Measurements from ENCODE around the gene TNRC18.

The TNRC18 gene

DNA sequence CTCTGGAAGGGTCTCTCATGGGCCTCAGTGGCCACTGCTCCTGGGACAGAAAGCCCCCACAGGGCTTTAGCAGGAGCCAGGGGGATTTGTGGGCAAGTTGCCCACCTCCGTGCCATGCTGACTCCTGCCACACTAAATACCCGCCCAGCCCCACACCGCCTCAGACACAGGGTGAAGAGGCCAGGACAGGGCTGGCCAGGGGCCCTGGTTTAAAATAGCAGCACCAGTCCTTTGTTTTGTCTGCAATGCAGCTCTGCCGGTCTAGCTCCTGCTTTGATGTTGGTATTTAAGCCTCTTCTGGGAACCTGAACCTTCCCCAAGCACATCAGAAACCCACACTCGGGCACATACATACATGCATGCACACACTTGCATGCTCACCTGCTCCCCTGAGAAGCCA, 14.4 kb upstream of the TNRC18 start:
- Histone ChIP-seq H3K27ac (ENCODE audit: low read depth, low read length) (no peak overlapping the region), H3K9ac (ENCODE audit: low read length in 5 of 5) (no peak overlapping the region)

DNA sequence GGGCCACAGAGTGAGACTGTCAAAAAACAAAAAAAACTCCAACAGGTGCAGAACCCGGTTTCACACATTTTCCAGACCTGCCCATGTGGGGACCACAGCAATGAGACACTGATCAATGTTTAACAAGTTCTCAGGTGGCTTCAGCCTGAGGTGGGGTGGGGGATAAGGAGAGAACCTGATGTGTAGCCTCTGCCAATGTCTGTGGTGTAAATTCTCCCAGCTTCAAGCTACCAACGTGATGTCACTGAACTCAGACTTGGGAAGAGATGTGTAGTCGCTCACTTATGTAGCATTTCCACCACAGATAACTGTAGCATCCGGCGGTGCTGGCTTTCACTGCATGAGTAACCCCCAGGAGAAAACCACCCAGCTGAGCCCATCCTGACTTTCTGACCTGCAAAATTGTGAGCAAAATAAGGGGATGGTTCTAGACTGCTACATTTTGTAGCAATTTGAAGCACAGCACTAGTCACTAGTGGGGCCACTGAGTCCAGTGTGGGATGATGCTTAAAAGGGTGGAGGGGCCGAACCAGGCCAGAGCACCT, 13.8 kb upstream of the TNRC18 start:
- Histone ChIP-seq H3K4me3 (ENCODE audit: low read depth in 1 of 5, low read length in 5 of 5) (no peak overlapping the region), H3K27ac (ENCODE audit: low read depth, low read length) (no peak overlapping the region), H3K9me3 (ENCODE audit: control insufficient read depth in 5 of 5, low read length in 5 of 5) (peaks cover 0 to 12% (median 10%) of the 10 kb centered on the region in 5 donors), H3K36me3 (ENCODE audit: control insufficient read depth in 5 of 5, insufficient read depth in 5 of 5, low read length in 5 of 5) (peaks cover 0 to 3% (median 0%) of the 10 kb centered on the region in 5 donors), H3K4me1 (ENCODE audit: control insufficient read depth in 5 of 5, insufficient read depth in 5 of 5, low read length in 5 of 5) (peaks cover 0 to 12% (median 6%) of the 10 kb centered on the region in 5 donors), H3K9ac (ENCODE audit: low read length in 5 of 5) (no peak overlapping the region), H3K27me3 (ENCODE audit: control insufficient read depth in 5 of 5, insufficient read depth in 4 of 5, low read length in 5 of 5) (no peaks in the 10 kb centered on the region)

More for the DNA sequence above, 14.4 kb upstream of the TNRC18 start:
- Histone ChIP-seq H3K9me3 (ENCODE audit: control insufficient read depth in 5 of 5, low read length in 5 of 5) (peaks cover 0 to 11% (median 10%) of the 10 kb centered on the region in 5 donors), H3K4me3 (ENCODE audit: low read depth in 1 of 5, low read length in 5 of 5) (no peak overlapping the region), H3K27me3 (ENCODE audit: control insufficient read depth in 5 of 5, insufficient read depth in 4 of 5, low read length in 5 of 5) (no peaks in the 10 kb centered on the region), H3K4me1 (ENCODE audit: control insufficient read depth in 5 of 5, insufficient read depth in 5 of 5, low read length in 5 of 5) (peaks cover 0 to 12% (median 6%) of the 10 kb centered on the region in 5 donors), H3K36me3 (ENCODE audit: control insufficient read depth in 5 of 5, insufficient read depth in 5 of 5, low read length in 5 of 5) (peaks cover 0 to 3% (median 0%) of the 10 kb centered on the region in 5 donors)

DNA sequence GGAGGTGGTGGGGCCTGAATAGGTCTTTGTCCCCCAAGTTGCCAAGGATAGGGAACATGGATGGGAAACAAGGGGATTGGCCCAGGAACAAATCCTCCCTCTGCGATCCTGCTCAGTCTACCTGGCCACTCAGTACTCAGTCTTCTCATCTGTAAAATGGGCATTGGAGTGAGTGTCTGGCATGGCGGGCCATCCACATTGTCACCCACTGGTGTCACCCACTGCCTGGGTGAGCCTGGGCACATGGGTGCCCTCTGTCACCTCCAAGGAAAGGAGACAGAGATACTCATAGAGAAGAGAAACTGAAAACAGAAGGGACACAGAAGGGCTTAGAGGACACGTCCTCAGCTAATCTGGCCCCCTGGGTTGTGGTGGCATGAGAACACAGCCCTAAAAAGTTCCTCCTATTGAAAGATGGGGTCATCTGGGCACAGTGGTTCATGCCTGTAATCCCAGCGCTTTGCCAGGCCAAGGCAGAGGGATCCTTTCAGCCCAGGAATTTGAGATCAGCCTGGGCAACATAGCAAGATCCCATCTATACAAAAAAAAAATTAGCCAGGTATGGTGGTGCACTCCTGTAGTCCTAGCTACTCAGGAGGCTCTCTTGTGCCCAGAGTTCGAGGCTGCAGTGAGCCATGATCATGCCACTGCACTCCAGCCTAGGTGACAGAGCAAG, 12.5 kb upstream of the TNRC18 start:
- peaks cover 0 to 12% (median 10%) of the 10 kb centered on the region in 5 donors for H3K9me3 ChIP-seq (ENCODE audit: control insufficient read depth in 5 of 5, low read length in 5 of 5)
- H3K9ac ChIP-seq (ENCODE audit: low read length in 5 of 5), result no peak overlapping the region
- H3K36me3 ChIP-seq (ENCODE audit: control insufficient read depth in 5 of 5, insufficient read depth in 5 of 5, low read length in 5 of 5), result peaks cover 0 to 3% (median 0%) of the 10 kb centered on the region in 5 donors
- no peak overlapping the region for H3K27ac ChIP-seq (ENCODE audit: low read depth, low read length)
- H3K4me3 ChIP-seq (ENCODE audit: low read depth in 1 of 5, low read length in 5 of 5), result no peak overlapping the region
- peaks cover 0 to 6% (median 5%) of the 10 kb centered on the region in 5 donors for H3K4me1 ChIP-seq (ENCODE audit: control insufficient read depth in 5 of 5, insufficient read depth in 5 of 5, low read length in 5 of 5)
- H3K27me3 ChIP-seq (ENCODE audit: control insufficient read depth in 5 of 5, insufficient read depth in 4 of 5, low read length in 5 of 5), result no peaks in the 10 kb centered on the region

- H3K36me3 ChIP-seq (ENCODE audit: control insufficient read depth in 5 of 5, insufficient read depth in 5 of 5, low read length in 5 of 5), result peaks cover 0 to 3% (median 0%) of the 10 kb centered on the region in 5 donors
- H3K4me3 ChIP-seq (ENCODE audit: low read depth in 1 of 5, low read length in 5 of 5), result no peak overlapping the region
- no peak overlapping the region for H3K9ac ChIP-seq (ENCODE audit: low read length in 5 of 5)
- H3K9me3 ChIP-seq (ENCODE audit: control insufficient read depth in 5 of 5, low read length in 5 of 5), result peaks cover 0 to 12% (median 10%) of the 10 kb centered on the region in 5 donors
- H3K27ac ChIP-seq (ENCODE audit: low read depth, low read length), result no peak overlapping the region
- H3K27me3 ChIP-seq (ENCODE audit: control insufficient read depth in 5 of 5, insufficient read depth in 4 of 5, low read length in 5 of 5), result no peaks in the 10 kb centered on the region
- peaks cover 0 to 9% (median 7%) of the 10 kb centered on the region in 5 donors for H3K4me1 ChIP-seq (ENCODE audit: control insufficient read depth in 5 of 5, insufficient read depth in 5 of 5, low read length in 5 of 5)
These were observed 11.8 kb upstream of the TNRC18 start for GRCh38 chr7:5435291-5436002.

- peaks cover 0 to 12% (median 10%) of the 10 kb centered on the region in 5 donors for H3K9me3 ChIP-seq (ENCODE audit: control insufficient read depth in 5 of 5, low read length in 5 of 5)
- H3K4me1 ChIP-seq (ENCODE audit: control insufficient read depth in 5 of 5, insufficient read depth in 5 of 5, low read length in 5 of 5), result peaks cover 0 to 27% (median 24%) of the 10 kb centered on the region in 5 donors
- no peak overlapping the region for H3K4me3 ChIP-seq (ENCODE audit: low read depth in 1 of 5, low read length in 5 of 5)
- H3K36me3 ChIP-seq (ENCODE audit: control insufficient read depth in 5 of 5, insufficient read depth in 5 of 5, low read length in 5 of 5), result peaks cover 0 to 3% (median 0%) of the 10 kb centered on the region in 5 donors
- no peak overlapping the region for H3K27ac ChIP-seq (ENCODE audit: low read depth, low read length)
- no peaks in the 10 kb centered on the region for H3K27me3 ChIP-seq (ENCODE audit: control insufficient read depth in 5 of 5, insufficient read depth in 4 of 5, low read length in 5 of 5)
- H3K9ac ChIP-seq (ENCODE audit: low read length in 5 of 5), result no peak overlapping the region
These were observed 9.5 kb upstream of the TNRC18 start for GRCh38 chr7:5433181-5433580.

GRCh38 chr7:5432691-5433090, 9.1 kb upstream of the TNRC18 start:
- Histone ChIP-seq H3K36me3 (ENCODE audit: control insufficient read depth in 5 of 5, insufficient read depth in 5 of 5, low read length in 5 of 5) (peaks cover 0 to 3% (median 0%) of the 10 kb centered on the region in 5 donors), H3K9ac (ENCODE audit: low read length in 5 of 5) (no peak overlapping the region), H3K4me3 (ENCODE audit: low read depth in 1 of 5, low read length in 5 of 5) (no peak overlapping the region), H3K27me3 (ENCODE audit: control insufficient read depth in 5 of 5, insufficient read depth in 4 of 5, low read length in 5 of 5) (no peaks in the 10 kb centered on the region), H3K9me3 (ENCODE audit: control insufficient read depth in 5 of 5, low read length in 5 of 5) (peaks cover 0 to 11% (median 9%) of the 10 kb centered on the region in 5 donors), H3K27ac (ENCODE audit: low read depth, low read length) (no peak overlapping the region), H3K4me1 (ENCODE audit: control insufficient read depth in 5 of 5, insufficient read depth in 5 of 5, low read length in 5 of 5) (peaks cover 0 to 30% (median 29%) of the 10 kb centered on the region in 5 donors)

DNA sequence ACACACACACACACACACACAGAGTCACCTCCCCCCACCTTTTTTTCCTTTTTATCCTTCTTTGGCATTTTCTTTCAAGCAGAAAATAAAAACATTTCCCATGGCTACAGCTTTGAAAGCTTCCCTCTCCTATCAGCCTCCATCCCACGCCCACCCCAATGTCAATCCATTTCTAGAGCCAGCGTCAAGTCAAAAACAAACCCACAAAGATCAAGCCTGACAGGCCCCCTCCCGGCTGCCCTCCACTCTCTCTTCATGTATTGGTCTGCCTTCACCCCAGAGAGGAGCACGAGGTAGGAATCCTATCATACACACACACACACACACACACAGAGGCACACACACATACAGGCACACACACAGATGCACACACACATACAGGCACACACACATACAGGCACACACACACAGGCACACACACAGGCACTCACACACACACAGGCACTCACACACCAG, 8.0 kb upstream of the TNRC18 start:
- Histone ChIP-seq H3K4me1 (ENCODE audit: control insufficient read depth in 5 of 5, insufficient read depth in 5 of 5, low read length in 5 of 5) (peaks cover 0 to 39% (median 35%) of the 10 kb centered on the region in 5 donors), H3K9ac (ENCODE audit: low read length in 5 of 5) (no peak overlapping the region), H3K36me3 (ENCODE audit: control insufficient read depth in 5 of 5, insufficient read depth in 5 of 5, low read length in 5 of 5) (peaks cover 0 to 3% (median 0%) of the 10 kb centered on the region in 5 donors), H3K9me3 (ENCODE audit: control insufficient read depth in 5 of 5, low read length in 5 of 5) (peaks cover 0 to 5% (median 4%) of the 10 kb centered on the region in 5 donors), H3K27ac (ENCODE audit: low read depth, low read length) (no peak overlapping the region), H3K4me3 (ENCODE audit: low read depth in 1 of 5, low read length in 5 of 5) (no peak overlapping the region), H3K27me3 (ENCODE audit: control insufficient read depth in 5 of 5, insufficient read depth in 4 of 5, low read length in 5 of 5) (no peaks in the 10 kb centered on the region)

GRCh38 chr7:5430612-5430947, 6.9 kb upstream of the TNRC18 start:
- no peak overlapping the region for H3K9ac ChIP-seq (ENCODE audit: low read length in 5 of 5)
- no peaks in the 10 kb centered on the region for H3K27me3 ChIP-seq (ENCODE audit: control insufficient read depth in 5 of 5, insufficient read depth in 4 of 5, low read length in 5 of 5)
- peaks cover 0 to 3% (median 0%) of the 10 kb centered on the region in 5 donors for H3K36me3 ChIP-seq (ENCODE audit: control insufficient read depth in 5 of 5, insufficient read depth in 5 of 5, low read length in 5 of 5)
- H3K27ac ChIP-seq (ENCODE audit: low read depth, low read length), result no peak overlapping the region
- H3K4me3 ChIP-seq (ENCODE audit: low read depth in 1 of 5, low read length in 5 of 5), result peak overlapping the region in 1 of 5 donors; percentile 92
- peaks cover 0 to 44% (median 36%) of the 10 kb centered on the region in 5 donors for H3K4me1 ChIP-seq (ENCODE audit: control insufficient read depth in 5 of 5, insufficient read depth in 5 of 5, low read length in 5 of 5)
- peaks cover 0 to 5% (median 4%) of the 10 kb centered on the region in 5 donors for H3K9me3 ChIP-seq (ENCODE audit: control insufficient read depth in 5 of 5, low read length in 5 of 5)

DNA sequence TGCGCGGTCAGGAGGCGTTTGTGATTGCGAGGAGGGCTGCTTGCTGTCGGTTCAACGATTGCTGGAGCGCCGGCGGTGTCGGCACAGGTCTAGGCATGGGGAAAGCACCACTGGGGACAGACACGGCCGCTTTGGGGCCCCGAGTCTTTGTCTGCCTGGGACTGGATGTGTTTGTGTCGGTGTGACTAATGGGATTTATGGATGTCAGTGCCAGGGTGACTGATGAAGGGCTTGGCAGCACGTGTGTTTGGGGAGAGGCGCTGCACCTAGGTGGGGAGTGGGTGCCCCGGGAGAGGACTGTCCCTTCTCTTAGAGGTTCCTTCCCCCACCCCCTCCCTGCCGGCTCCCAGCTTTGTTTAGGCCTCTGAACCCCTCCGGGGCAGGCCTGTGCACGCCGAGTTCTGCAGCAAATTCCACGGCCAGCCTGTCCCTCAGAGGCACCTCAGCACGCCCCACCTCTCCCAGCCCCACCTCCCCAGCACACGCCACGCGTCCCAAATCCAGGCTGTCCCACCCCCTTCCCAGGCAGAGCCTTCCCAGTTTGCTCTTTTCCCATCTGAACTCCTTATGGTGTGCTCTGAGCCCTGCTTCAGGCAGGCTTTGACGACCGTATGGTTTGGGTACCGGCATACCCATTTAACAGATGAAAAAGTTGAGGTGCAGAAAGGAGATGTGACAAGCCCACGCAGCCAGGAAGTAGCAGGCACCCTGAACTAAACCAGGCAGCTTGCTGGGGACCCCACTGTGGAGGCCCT, 6.4 kb upstream of the TNRC18 start:
- peaks cover 0 to 5% (median 4%) of the 10 kb centered on the region in 5 donors for H3K9me3 ChIP-seq (ENCODE audit: control insufficient read depth in 5 of 5, low read length in 5 of 5)
- peak overlapping the region; percentile 93 for H3K27ac ChIP-seq (ENCODE audit: low read depth, low read length)
- peak overlapping the region in 4 of 5 donors; percentile 20 to 54 (median 45) for H3K9ac ChIP-seq (ENCODE audit: low read length in 5 of 5)
- peak overlapping the region; percentile 46 to 97 (median 59) for H3K4me3 ChIP-seq (ENCODE audit: low read depth in 1 of 5, low read length in 5 of 5)
- peaks cover 0 to 3% (median 0%) of the 10 kb centered on the region in 5 donors for H3K36me3 ChIP-seq (ENCODE audit: control insufficient read depth in 5 of 5, insufficient read depth in 5 of 5, low read length in 5 of 5)
- H3K4me1 ChIP-seq (ENCODE audit: control insufficient read depth in 5 of 5, insufficient read depth in 5 of 5, low read length in 5 of 5), result peaks cover 0 to 46% (median 36%) of the 10 kb centered on the region in 5 donors
- H3K27me3 ChIP-seq (ENCODE audit: control insufficient read depth in 5 of 5, insufficient read depth in 4 of 5, low read length in 5 of 5), result no peaks in the 10 kb centered on the region
